GM18511 (cell line): ENCODE measurements around the gene TET3.

Experiments used
- ATAC-seq: cut with Tn5 transposase; IDR thresholded peaks from one replicate; pipeline ENCODE4 v1.9.1; 2021; ENCODE audit warnings: mild to moderate bottlenecking, moderate library complexity; ENCODE audit not compliant: unreplicated experiment

Gene TET3

DNA sequence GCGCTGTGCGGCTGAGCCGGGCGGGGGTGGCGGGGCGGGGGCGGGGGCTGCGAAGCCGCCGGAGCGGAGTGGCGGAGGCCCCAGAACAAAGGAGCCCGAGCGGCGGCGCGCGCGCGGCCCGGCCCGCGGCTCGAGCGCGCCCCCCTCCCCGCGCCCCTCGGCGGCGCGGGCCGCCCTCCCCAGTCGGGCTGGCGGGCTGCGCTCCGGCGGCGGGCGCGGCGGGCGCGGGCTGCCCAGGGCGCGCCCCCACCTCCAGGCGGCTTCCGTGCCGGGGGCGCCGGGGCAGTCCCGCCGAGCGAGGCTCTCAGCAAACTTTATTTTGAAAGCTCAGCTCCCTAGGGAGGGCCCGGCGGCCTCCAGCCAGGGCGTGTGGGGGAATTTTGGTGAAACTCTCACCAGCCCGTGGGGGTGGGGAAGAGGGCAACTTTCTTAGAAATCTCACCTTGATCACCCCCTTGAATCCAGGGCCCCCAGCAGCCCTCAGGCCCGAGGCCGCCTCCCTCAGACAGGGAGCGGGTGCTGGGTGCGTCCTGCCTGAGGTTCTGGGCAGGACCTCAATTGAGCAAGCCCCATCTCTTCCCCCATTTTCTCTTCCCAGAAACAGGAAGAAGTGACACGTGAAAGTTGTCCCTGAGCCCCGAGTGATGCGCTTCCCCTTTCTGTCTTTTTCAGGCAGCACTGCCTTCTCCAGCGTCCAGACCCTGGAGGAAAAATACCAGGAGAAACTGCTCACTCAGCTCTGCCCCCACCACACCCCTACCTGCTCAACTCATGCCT, 786 bp downstream of the TET3 start:
- ATAC-seq, result peak; percentile 39

- ATAC-seq, result no peak
Measured at GRCh38 chr2:73986085-73986681, 1.5 kb downstream of the TET3 start.

DNA sequence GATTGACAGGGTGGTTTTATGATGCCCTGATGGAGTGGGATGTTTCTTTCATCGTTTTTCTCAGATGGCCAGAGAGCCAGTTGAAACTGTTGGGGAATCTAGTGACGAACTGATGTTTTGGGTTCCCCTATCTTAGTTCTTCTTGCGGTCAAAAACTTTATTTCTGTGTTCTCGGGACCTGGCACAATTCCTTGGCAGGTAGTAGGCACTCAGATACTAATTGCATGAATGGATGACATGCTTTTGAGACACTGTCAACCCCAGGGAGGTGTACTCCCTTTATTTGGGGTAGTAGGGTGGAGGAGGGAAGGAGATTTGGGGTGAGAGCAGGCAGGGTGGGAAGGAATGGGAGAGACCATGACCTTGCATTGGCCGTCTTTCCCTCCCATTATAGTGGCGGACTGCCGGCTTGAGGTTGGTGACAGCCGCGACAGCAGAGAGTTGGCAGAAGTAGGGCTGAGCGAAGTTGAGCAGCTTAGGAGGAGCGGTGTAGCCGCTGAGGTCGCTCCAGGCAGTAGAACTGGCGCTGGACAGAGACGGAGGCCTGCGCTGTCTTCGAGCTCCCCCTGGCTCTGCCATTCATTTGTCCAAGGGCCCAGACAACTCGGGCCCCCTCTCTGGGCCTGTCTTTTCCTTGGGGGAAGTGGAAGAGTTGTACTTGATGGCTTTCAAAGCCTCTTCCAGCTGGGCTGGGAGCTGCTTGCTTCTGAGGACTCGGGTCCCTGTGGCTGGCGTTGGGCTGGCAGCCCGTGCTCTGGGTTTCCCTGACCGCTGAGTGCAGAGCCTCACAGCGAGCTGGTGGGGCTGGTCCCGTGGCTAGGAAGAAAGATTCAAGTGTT, 2.6 kb downstream of the TET3 start:
- ATAC-seq, result no peak

DNA sequence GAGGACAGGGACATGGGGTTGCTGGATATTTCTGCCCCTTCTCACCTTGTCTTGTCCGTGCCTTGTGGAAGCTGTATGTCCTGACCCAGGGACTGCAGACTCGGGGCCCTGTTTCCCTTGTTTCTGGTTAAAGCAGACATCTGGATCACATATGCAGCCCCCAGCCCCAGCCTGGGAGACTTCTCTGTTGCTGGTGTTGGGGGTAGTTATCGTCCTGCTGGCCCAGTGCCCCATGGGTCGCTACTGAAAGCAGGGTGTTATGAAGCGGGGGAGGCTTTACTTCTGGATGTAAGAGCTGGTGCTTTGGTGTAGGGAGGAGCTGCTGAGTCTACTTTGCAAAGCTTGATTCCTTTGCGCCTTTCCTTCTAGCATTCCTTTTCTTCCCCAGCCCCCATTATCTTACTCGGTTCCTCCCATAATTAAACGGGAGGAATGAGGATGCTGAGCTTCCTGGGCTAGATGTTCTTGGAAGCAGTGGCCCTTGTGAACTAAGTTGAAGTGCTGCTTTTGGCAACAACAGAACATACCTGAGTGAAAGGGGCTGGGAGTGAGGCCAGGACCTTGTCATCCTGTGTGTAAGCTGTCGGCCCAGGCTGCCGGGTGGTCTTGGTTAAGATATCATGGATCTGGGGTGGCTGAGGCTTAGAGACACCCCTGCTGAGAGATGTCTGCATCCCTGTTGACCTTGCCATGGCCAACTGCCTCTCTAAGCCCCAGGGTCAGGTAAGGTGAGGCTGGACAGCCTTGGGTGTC, 3.4 kb downstream of the TET3 start:
- ATAC-seq, result no peak

- ATAC-seq, result no peak
Measured at GRCh38 chr2:73989972-73990371, 5.3 kb downstream of the TET3 start.

GRCh38 chr2:73990531-73990930, 5.8 kb downstream of the TET3 start:
- no peak for ATAC-seq

GRCh38 chr2:73992036-73992435, 7.3 kb downstream of the TET3 start:
- no peak for ATAC-seq

DNA sequence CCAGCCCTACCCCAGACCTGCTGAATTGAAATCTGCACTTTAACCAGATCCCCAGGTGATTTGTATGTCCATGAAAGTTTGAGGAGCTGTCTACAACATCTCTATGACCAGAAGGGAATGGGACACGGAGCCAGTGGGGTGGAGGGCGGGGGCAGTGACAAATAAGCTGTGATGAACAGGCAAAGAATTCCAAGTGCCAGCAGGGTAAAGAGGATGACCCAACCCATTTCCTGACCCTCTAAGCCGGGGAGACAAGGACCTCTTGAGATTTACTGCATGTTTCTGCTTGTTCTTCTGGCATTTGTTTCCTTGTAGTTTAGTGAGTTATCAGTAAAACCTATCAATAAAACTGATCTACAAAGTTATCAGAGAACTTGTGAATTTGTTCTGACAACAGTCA, 8.7 kb downstream of the TET3 start:
- ATAC-seq, result no peak

- no peak for ATAC-seq
Measured at GRCh38 chr2:73993778-73994177, 9.1 kb downstream of the TET3 start.

GRCh38 chr2:73994178-73994831, 9.6 kb downstream of the TET3 start:
- no peak for ATAC-seq

- ATAC-seq, result no peak
Measured at GRCh38 chr2:73995810-73996209, 11.1 kb downstream of the TET3 start.

DNA sequence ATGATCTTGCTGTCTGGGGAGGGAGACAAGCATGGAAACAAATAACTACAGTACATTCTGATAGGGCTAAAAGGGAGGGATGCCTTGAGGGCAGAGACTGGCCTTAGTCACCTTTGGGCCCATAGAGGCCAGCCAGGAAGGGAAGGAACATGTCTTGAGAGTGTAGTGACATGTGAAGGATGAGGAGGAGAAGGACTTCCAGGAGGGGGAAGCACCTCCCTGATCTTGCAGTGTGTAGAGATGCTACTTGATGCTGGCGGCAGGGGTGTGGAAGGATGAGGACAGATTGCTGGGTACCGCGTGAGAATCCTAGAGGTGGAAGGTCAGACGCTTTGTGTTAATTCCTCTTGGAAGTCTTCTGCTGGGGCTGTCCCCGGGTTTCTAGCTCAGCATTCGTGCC, 13.1 kb downstream of the TET3 start:
- no peak for ATAC-seq

GRCh38 chr2:73998451-73998850, 13.7 kb downstream of the TET3 start:
- no peak for ATAC-seq

- ATAC-seq, result no peak
Measured at GRCh38 chr2:73998933-73999332, 14.2 kb downstream of the TET3 start.

GRCh38 chr2:73999881-74000597, 15.3 kb downstream of the TET3 start:
- ATAC-seq, result no peak

DNA sequence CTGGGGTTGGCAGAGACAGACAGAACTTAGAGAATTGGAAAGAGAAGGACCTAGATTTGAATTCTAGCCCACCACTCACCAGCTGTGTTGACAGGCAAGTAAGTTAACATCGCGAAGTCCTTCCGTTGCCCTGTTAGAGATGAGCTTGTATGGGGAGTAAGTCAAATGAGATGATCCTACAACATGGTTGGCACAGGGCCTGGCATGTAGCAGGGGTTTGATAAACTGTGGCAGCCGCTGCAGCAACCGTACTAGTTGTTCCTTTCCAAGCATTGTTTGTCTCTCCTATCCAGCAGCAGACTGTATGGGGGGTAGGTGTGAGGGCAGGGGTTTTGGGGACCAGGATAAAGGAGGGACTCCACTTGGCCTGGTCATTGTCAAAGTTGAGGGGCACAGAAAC, 16.0 kb downstream of the TET3 start:
- ATAC-seq, result no peak

DNA sequence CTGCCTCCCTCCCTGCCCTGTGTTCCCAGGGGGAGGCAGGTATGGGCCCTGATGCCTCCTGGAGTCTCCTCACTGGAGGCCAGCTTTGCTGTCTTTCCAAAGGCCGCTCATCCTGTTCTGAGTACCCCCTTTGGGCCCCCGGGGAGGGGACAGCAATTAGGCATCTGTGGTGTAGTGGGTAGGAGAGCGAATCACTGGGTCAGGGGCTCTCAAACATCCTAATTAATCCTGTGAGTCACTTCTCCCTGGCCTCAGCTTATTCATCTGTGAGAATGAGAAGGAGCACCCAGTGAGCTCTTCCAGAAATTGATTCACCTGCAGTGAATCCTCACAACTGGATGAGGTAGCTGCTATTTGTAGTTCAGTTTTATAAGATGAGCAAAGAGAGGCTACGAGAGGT, 16.4 kb downstream of the TET3 start:
- ATAC-seq, result no peak

- ATAC-seq, result peak; percentile 50
Measured at GRCh38 chr2:74001781-74002504, 17.2 kb downstream of the TET3 start.
